Measurements from ENCODE around the gene GANAB.

The GANAB gene

DNA sequence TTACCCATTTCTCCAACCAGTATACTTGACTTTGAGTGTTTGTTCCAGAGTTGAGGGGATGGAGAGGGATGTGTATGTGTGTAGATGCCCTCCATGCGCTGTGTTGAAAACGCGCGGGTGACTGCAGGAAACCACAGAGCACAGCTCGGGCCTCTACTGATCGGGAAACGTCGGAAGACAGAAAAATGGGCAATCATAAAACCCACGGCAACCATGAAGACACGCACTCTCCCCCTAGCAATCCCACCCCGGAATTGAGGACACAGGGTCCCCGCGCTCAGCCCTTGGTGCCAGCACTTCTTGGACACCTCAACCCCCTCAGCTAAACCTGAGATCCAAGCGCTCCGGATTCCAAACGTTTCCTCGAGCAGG is 24.8 kb upstream of the GANAB start:
- no peak for DNase-seq (ENCODE audit: low read depth)
- TF ChIP-seq POLR2A (IDR thresholded peaks at IDR 0.05; ENCODE audit: extremely low read depth, insufficient read length) (no peak), MYC (IDR thresholded peaks at IDR 0.05; ENCODE audit: low read depth, low read length) (peak; percentile 64)
- TF ChIP-seq, protein P1, sequence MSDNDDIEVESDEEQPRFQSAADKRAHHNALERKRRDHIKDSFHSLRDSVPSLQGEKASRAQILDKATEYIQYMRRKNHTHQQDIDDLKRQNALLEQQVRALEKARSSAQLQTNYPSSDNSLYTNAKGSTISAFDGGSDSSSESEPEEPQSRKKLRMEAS (IDR thresholded peaks at IDR 0.05; ENCODE audit: low read depth, low read length), result peak; percentile 52
- TF ChIP-seq, protein P2, sequence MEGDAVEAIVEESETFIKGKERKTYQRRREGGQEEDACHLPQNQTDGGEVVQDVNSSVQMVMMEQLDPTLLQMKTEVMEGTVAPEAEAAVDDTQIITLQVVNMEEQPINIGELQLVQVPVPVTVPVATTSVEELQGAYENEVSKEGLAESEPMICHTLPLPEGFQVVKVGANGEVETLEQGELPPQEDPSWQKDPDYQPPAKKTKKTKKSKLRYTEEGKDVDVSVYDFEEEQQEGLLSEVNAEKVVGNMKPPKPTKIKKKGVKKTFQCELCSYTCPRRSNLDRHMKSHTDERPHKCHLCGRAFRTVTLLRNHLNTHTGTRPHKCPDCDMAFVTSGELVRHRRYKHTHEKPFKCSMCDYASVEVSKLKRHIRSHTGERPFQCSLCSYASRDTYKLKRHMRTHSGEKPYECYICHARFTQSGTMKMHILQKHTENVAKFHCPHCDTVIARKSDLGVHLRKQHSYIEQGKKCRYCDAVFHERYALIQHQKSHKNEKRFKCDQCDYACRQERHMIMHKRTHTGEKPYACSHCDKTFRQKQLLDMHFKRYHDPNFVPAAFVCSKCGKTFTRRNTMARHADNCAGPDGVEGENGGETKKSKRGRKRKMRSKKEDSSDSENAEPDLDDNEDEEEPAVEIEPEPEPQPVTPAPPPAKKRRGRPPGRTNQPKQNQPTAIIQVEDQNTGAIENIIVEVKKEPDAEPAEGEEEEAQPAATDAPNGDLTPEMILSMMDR (IDR thresholded peaks at IDR 0.05; ENCODE audit: low read depth, low read length), result no peak
- H3K4me3 ChIP-seq (ENCODE audit: low read depth, low read length), result peak overlapping the region; percentile 86

DNA sequence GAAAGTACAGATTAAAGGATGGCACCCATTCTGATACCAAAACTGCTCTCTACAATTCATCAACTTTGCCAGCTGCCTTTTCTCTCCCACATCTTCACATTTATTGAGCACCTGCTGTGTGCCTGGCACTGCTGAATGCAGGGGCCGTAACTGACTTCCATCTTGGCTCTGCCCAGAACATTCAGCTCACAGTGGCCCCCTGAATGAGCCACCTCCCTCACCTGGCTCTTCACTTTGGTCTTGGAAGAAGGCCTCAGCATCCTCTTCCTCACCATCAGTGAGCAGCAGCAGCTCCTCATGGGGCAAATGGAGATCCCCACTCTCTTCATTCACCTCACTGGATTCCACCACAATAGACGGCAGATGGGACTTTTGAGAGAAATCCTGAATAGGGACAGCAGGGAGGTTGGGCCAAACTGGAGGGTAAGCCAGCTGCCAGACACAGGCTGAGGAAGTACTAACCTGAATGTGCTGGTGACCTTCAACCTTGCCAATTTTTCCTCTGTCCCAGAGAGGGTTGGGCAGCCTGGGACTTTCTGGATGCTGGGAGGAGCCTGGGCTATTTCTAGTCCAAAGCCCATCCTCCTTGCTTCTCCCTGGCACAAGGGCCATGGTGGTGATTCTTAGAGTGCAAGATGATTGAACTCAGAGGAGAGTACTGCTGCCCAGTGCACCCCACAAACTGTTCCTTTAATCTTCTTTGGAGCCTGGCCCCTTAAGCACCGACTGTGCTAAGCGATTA is 23.2 kb upstream of the GANAB start:
- DNase-seq (ENCODE audit: low read depth), result peak; percentile 33
- TF ChIP-seq MYC (IDR thresholded peaks at IDR 0.05; ENCODE audit: low read depth, low read length) (no peak), POLR2A (IDR thresholded peaks at IDR 0.05; ENCODE audit: extremely low read depth, insufficient read length) (no peak)
- TF ChIP-seq, protein P2 (IDR thresholded peaks at IDR 0.05; ENCODE audit: low read depth, low read length), result no peak
- TF ChIP-seq, protein P1 (IDR thresholded peaks at IDR 0.05; ENCODE audit: low read depth, low read length), result no peak
- peak overlapping the region; percentile 86 for H3K4me3 ChIP-seq (ENCODE audit: low read depth, low read length)

DNA sequence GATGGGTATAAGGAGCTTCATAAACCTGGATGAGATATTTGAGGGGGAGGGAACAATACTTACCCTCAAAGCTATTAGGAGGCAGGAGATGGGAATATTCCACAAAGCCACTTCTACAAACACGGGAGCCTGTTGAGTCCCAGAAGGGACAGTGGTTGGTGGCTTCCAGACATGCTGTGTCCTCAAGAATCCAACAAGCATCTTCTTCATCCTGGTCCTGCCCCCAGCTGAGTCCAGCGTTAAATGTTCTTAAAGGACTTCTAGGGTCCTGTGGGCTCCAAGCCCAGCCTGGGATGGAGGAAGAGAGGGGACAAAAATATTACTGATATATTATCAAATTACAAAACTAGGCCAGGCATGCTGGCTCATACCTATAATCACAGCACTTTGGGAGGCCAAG is 21.0 kb upstream of the GANAB start:
- peak overlapping the region; percentile 100 for H3K4me3 ChIP-seq (ENCODE audit: low read depth, low read length)
- no peak for TF ChIP-seq MYC (IDR thresholded peaks at IDR 0.05; ENCODE audit: low read depth, low read length)
- TF ChIP-seq POLR2A (IDR thresholded peaks at IDR 0.05; ENCODE audit: extremely low read depth, insufficient read length), result peak; percentile 29
- TF ChIP-seq, protein P1 (IDR thresholded peaks at IDR 0.05; ENCODE audit: low read depth, low read length), result no peak
- TF ChIP-seq, protein P2 (IDR thresholded peaks at IDR 0.05; ENCODE audit: low read depth, low read length), result no peak
- DNase-seq (ENCODE audit: low read depth), result peak; percentile 36

DNA sequence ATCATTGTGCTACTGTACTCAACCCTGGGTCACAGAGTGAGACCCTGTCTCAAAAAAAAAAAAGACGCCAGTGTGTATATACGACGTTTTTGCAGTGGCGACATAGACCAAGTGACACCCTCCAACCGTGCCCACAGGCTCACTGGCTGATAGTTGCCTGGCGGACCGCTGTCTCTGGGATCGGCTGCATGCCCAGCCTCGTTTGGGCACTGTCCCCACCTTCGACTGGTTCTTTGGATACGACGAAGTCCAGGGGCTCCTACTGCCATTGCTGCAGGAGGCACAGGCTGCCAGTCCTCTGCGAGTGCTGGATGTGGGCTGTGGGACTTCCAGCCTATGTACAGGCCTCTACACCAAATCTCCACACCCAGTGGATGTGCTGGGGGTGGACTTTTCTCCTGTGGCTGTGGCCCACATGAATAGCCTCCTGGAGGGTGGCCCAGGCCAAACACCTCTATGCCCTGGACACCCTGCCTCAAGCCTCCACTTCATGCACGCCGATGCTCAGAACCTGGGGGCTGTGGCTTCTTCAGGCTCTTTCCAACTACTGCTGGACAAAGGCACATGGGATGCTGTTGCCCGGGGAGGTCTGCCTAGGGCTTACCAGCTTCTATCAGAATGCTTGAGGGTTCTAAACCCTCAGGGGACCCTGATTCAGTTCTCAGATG is 20.0 kb upstream of the GANAB start:
- DNase-seq (ENCODE audit: low read depth), result peak; percentile 43
- peak overlapping the region; percentile 100 for H3K4me3 ChIP-seq (ENCODE audit: low read depth, low read length)
- TF ChIP-seq, protein P1 (IDR thresholded peaks at IDR 0.05; ENCODE audit: low read depth, low read length), result peak; percentile 2; the same call in 1 of the 2 replicates
- TF ChIP-seq, protein P2 (IDR thresholded peaks at IDR 0.05; ENCODE audit: low read depth, low read length), result no peak

DNA sequence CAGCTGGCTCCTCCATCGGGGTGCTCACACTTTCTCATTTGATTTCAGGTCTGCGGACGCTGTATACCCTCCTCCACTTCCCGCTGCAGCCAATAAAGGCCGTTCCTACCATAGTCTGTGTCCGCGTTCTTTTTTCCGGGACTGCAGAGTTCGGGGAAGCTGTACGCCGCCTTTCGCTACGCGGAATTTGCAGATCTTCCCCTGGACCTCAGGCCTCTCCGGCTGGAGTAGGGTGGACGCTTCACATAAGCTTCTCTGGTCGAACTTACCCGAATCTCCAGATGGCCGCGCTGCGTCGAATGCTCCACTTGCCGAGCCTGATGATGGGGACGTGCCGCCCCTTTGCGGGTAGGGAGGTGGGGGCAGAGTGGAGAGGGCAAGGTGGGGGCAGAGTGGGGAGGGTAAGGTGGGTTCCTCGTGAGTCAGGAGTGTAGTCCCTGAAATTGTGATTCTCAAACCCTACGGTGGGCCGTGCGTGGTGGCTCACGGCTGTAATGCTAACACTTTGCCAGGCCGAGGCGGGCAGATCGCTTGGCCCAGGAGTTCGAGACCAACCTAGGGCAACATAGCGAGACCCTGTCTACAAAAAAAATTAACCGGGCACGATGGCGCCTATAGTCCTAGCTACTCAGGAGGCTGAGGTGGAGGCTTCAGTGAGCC is 19.3 kb upstream of the GANAB start:
- peak overlapping the region; percentile 100 for H3K4me3 ChIP-seq (ENCODE audit: low read depth, low read length)
- DNase-seq (ENCODE audit: low read depth), result peak; percentile 73
- TF ChIP-seq, protein P1 (IDR thresholded peaks at IDR 0.05; ENCODE audit: low read depth, low read length), result no peak
- TF ChIP-seq, protein P2 (IDR thresholded peaks at IDR 0.05; ENCODE audit: low read depth, low read length), result no peak
- TF ChIP-seq POLR2A (IDR thresholded peaks at IDR 0.05; ENCODE audit: extremely low read depth, insufficient read length) (no peak), MYC (IDR thresholded peaks at IDR 0.05; ENCODE audit: low read depth, low read length) (no peak)
